ENCODE results near the gene EXOC4.

The EXOC4 gene

GRCh38 chr7:134042307-134042706 is 789.4 kb downstream of the EXOC4 start:
- ChIA-PET CTCF (no interaction called here), POLR2A (ENCODE audit: low non-redundant PET) (no interaction called here)
- TF ChIP-seq CTCF (conservative IDR thresholded peaks at IDR 0.05; ENCODE audit: low read depth), result no peak
- no peak overlapping the region for H3K27ac ChIP-seq
- DNase-seq (ENCODE audit: low spot score), result no peak

- no peak overlapping the region for H3K27ac ChIP-seq
- POLR2A ChIA-PET (ENCODE audit: low non-redundant PET), result no interaction called here
- CTCF ChIA-PET, result no interaction called here
- no peak for TF ChIP-seq CTCF (conservative IDR thresholded peaks at IDR 0.05; ENCODE audit: low read depth)
- DNase-seq (ENCODE audit: low spot score), result no peak
Measured at GRCh38 chr7:134044682-134045081, 791.8 kb downstream of the EXOC4 start.

GRCh38 chr7:134045716-134046115 is 792.8 kb downstream of the EXOC4 start:
- POLR2A ChIA-PET (ENCODE audit: low non-redundant PET), result no interaction called here
- no peak for DNase-seq (ENCODE audit: low spot score)
- TF ChIP-seq CTCF (conservative IDR thresholded peaks at IDR 0.05; ENCODE audit: low read depth), result no peak
- no peak overlapping the region for H3K27ac ChIP-seq
- CTCF ChIA-PET, result no interaction called here

- ChIA-PET POLR2A (ENCODE audit: low non-redundant PET) (no interaction called here), CTCF (no interaction called here)
- TF ChIP-seq CTCF (conservative IDR thresholded peaks at IDR 0.05; ENCODE audit: low read depth), result no peak
- no peak for DNase-seq (ENCODE audit: low spot score)
- H3K27ac ChIP-seq, result no peak overlapping the region
Measured at GRCh38 chr7:134046594-134047128, 793.8 kb downstream of the EXOC4 start.

- CTCF ChIA-PET, result interaction anchor here (1.4 kb wide), 1 partner anchor 31 kb away, joined by 5 read pairs; no protein-coding TSS in a partner anchor
- H3K27ac ChIP-seq, result no peak overlapping the region
- POLR2A ChIA-PET (ENCODE audit: low non-redundant PET), result no interaction called here
- no peak for TF ChIP-seq CTCF (conservative IDR thresholded peaks at IDR 0.05; ENCODE audit: low read depth)
- no peak for DNase-seq (ENCODE audit: low spot score)
Measured at GRCh38 chr7:134047675-134048074, 794.8 kb downstream of the EXOC4 start.

- no peak overlapping the region for H3K27ac ChIP-seq
- CTCF ChIA-PET, result interaction anchor here (1.4 kb wide), 1 partner anchor 31 kb away, joined by 5 read pairs; no protein-coding TSS in a partner anchor
- POLR2A ChIA-PET (ENCODE audit: low non-redundant PET), result no interaction called here
- no peak for TF ChIP-seq CTCF (conservative IDR thresholded peaks at IDR 0.05; ENCODE audit: low read depth)
- DNase-seq (ENCODE audit: low spot score), result no peak
Measured at GRCh38 chr7:134048166-134048565, 795.3 kb downstream of the EXOC4 start.

- POLR2A ChIA-PET (ENCODE audit: low non-redundant PET), result no interaction called here
- no peak overlapping the region for H3K27ac ChIP-seq
- TF ChIP-seq CTCF (conservative IDR thresholded peaks at IDR 0.05; ENCODE audit: low read depth), result no peak
- no peak for DNase-seq (ENCODE audit: low spot score)
- CTCF ChIA-PET, result no interaction called here
Measured at GRCh38 chr7:134051020-134051419, 798.1 kb downstream of the EXOC4 start.

Measured in RWPE1 (cell line).